Gastrocnemius medialis (tissue), 4 donors: Measurements from ENCODE around the gene EGFR.

ENCODE experiments used
- CTCF ChIP-seq, 5 experiments: fragments of 450-650 bp in 3 of 5; fragments of 200-600 bp in 2 of 5; sonication (generic) in 2 of 5; IDR thresholded peaks in 4 of 5; conservative IDR thresholded peaks in 1 of 5; 1 replicate in 4 of 5; 2 replicates in 1 of 5; pipeline ENCODE4 v1.5.1; 2016 to 2019; ENCODE audit warnings: antibody characterized with exemption in 5 of 5, mild to moderate bottlenecking in 3 of 5, moderate library complexity in 3 of 5
- POLR2A ChIP-seq, 2 donors: fragments of 450-650 bp; IDR thresholded peaks; one replicate each; pipeline ENCODE4 v1.6.1; 2017; ENCODE audit warnings: antibody characterized with exemption in 2 of 2, mild to moderate bottlenecking in 2 of 2, moderate library complexity in 2 of 2

GRCh38 chr7:55209366-55209765, 190.5 kb downstream of the EGFR start:
- no peak for TF ChIP-seq CTCF (IDR thresholded peaks at IDR 0.05 in 4 of 5, conservative IDR thresholded peaks at IDR 0.05 in 1 of 5)
- TF ChIP-seq POLR2A (IDR thresholded peaks at IDR 0.05), result no peak
